A673 (cell line): ENCODE data around the gene CCDC57. TPM values are rescaled to one million over a fixed set of nuclear protein-coding genes. Genes with fewer than 3 reads are reported as not detected.

Experiments used
- BruUV-seq: library from RNA; stranded (reverse); fragments of 400-500 nt; replicated peaks from 2 replicates; lab custom pipeline; 2021; lab: Mats Ljungman, UMichigan
- CTCF ChIA-PET: fragments of 300-600 bp; sonication (Branson Sonifier 250); formaldehyde crosslinking; loops from one replicate; lab custom pipeline; 2022; ENCODE audit warnings: antibody characterized with exemption; lab: Charles Lee
- POLR2A ChIA-PET: fragments of 300-600 bp; sonication (Branson Sonifier 250); formaldehyde crosslinking; loops from one replicate; lab custom pipeline; 2022; ENCODE audit warnings: antibody characterized with exemption; ENCODE audit not compliant: low non-redundant PET; lab: Charles Lee
- DNase-seq: peaks from one replicate; pipeline ENCODE4 v3.0.0-alpha.2; 2015; ENCODE audit warnings: low spot score
- H3K27ac ChIP-seq: fragments of 200-600 bp; sonication (generic); 2 replicates; pipeline ENCODE4 v1.5.1; 2016; ENCODE audit warnings: mixed run types, low read depth, mild to moderate bottlenecking, mixed read lengths, antibody characterized with exemption, low read length; ENCODE audit not compliant: poor library complexity, severe bottlenecking
- H3K27me3 ChIP-seq: fragments of 200-600 bp; sonication (generic); replicated peaks from 2 replicates; pipeline ENCODE4 v1.6.1; 2017; ENCODE audit warnings: mixed run types, low read depth, mild to moderate bottlenecking, mixed read lengths, antibody characterized with exemption, low read length; ENCODE audit not compliant: insufficient read depth, poor library complexity
- H3K36me3 ChIP-seq: fragments of 200-600 bp; sonication (generic); 2 replicates; pipeline ENCODE4 v1.6.1; 2016; ENCODE audit warnings: mixed run types, mild to moderate bottlenecking, mixed read lengths, antibody characterized with exemption, low read length; ENCODE audit not compliant: insufficient read depth, poor library complexity, severe bottlenecking
- H3K4me1 ChIP-seq: fragments of 200-600 bp; sonication (generic); 2 replicates; pipeline ENCODE4 v1.6.1; 2017; ENCODE audit warnings: mixed run types, mild to moderate bottlenecking, mixed read lengths, antibody characterized with exemption, low read length; ENCODE audit not compliant: insufficient read depth, poor library complexity, severe bottlenecking
- H3K4me3 ChIP-seq: fragments of 200-600 bp; sonication (generic); 2 replicates; pipeline ENCODE4 v1.5.1; 2016; ENCODE audit warnings: low read depth, mixed run types, mild to moderate bottlenecking, mixed read lengths, low read length; ENCODE audit not compliant: poor library complexity, severe bottlenecking
- H3K9me3 ChIP-seq: fragments of 200-600 bp; sonication (generic); 2 replicates; pipeline ENCODE4 v1.6.1; 2016; ENCODE audit warnings: mixed run types, low read depth, mild to moderate bottlenecking, mixed read lengths, antibody characterized with exemption, low read length; ENCODE audit not compliant: poor library complexity, severe bottlenecking
- EZH2 ChIP-seq: fragments of 200-600 bp; sonication (generic); IDR thresholded peaks from 2 replicates; pipeline ENCODE4 v1.6.1; 2017; ENCODE audit warnings: borderline replicate concordance, low read depth, mild to moderate bottlenecking, mixed read lengths, antibody characterized with exemption, low read length; ENCODE audit not compliant: poor library complexity, severe bottlenecking
- intact Hi-C: fragments of 100-400 bp; cut with micrococcal nuclease; formaldehyde crosslinking; loops from one replicate; pipeline ENCODE4 v1.10.0; 2022; ENCODE audit not compliant: unreplicated experiment
- total RNA-seq: library from RNA; stranded (reverse); gene quantifications from 2 replicates; pipeline ENCODE4 v1.2.3, GENCODE V29; 2021
- TF ChIP-seq, protein P1 (sequence below): fragments of 300-800, 200-600 bp; sonication (generic); conservative IDR thresholded peaks from 2 replicates; pipeline ENCODE4 v1.5.1; 2017; ENCODE audit warnings: low read depth, mild to moderate bottlenecking, antibody characterized with exemption, low read length, moderate library complexity, mixed read lengths

CCDC57 gene
- total RNA-seq, 1 experiment from 2014 or later: 43.6 TPM

DNA sequence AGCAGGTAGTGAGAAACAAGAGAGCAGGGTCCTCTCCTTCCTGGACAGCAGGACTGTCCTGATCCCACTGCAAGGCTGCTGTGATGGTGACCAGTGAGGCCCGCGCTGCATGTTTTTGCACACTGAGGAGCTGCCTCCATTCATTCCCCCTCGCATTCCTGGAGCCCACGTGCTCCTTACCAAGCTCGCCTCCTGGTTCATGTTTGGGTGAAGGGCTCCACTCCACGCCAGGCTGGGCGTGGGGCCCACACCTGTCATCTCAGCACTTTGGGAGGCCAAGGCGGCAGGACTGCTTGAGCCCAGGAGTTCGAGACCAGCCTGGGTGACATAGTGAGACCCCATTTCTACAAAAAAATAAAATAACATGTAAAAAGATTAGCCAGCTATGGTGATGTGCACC, 99.2 kb downstream of the CCDC57 start:
- TF ChIP-seq, protein P1, sequence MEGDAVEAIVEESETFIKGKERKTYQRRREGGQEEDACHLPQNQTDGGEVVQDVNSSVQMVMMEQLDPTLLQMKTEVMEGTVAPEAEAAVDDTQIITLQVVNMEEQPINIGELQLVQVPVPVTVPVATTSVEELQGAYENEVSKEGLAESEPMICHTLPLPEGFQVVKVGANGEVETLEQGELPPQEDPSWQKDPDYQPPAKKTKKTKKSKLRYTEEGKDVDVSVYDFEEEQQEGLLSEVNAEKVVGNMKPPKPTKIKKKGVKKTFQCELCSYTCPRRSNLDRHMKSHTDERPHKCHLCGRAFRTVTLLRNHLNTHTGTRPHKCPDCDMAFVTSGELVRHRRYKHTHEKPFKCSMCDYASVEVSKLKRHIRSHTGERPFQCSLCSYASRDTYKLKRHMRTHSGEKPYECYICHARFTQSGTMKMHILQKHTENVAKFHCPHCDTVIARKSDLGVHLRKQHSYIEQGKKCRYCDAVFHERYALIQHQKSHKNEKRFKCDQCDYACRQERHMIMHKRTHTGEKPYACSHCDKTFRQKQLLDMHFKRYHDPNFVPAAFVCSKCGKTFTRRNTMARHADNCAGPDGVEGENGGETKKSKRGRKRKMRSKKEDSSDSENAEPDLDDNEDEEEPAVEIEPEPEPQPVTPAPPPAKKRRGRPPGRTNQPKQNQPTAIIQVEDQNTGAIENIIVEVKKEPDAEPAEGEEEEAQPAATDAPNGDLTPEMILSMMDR: no peak
- TF ChIP-seq EZH2: no peak
- no peak overlapping the region for H3K4me3 ChIP-seq
- CTCF ChIA-PET: no interaction called here
- H3K4me1 ChIP-seq: no peaks in the 10 kb centered on the region
- BruUV-seq: no TSS peak
- no peak for DNase-seq
- no peak overlapping the region for H3K27ac ChIP-seq
- no peaks in the 10 kb centered on the region for H3K9me3 ChIP-seq
- no peaks in the 10 kb centered on the region for H3K36me3 ChIP-seq
- POLR2A ChIA-PET: interaction anchor here (0.6 kb wide), 1 partner anchor 572 kb away, joined by 14 read pairs; no protein-coding TSS in a partner anchor
- intact Hi-C loops: no loop called here
- H3K27me3 ChIP-seq: no peaks in the 10 kb centered on the region

GRCh38 chr17:82112914-82113311, 99.7 kb downstream of the CCDC57 start:
- BruUV-seq: no TSS peak
- ChIA-PET POLR2A (interaction anchor here (0.6 kb wide), 1 partner anchor 571 kb away, joined by 14 read pairs; no protein-coding TSS in a partner anchor), CTCF (no interaction called here)

DNA sequence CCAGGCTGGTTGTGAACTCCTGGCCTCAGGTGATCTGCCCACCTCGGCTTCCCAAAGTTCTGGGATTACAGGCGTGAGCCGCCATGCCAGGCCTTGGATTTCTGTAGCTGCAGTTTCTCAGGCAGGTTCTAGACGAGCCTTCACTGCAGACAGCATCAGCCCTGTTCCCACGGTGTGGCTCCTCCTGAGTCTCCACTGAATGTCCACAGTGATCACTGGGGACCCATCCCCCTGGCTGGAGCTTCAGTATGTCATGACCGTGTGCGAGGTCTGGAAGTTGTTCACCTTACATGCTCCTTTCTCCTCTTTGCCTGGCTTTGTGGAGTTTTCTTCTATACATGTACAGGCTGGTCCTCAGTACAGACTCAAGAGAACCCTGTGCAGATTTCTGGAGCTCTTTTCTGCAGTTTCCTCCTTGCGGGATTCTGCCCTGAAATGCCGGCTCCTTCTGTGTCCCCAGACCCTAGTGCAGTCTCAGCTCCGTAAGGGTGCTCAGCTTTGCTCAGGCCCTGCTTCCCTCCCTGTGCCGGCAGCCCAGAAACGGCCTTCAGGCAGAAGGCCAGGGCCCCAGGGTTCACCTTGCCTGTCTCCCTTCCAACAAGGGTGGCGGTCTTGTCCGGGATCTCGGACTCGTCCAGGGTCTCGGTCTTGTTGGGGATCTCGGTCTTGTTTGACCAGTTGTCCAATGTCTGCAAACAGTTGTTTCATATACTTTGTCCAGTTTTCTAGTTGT, 100.3 kb downstream of the CCDC57 start:
- Histone ChIP-seq H3K4me1 (no peaks in the 10 kb centered on the region), H3K9me3 (no peaks in the 10 kb centered on the region), H3K36me3 (no peaks in the 10 kb centered on the region), H3K27me3 (no peaks in the 10 kb centered on the region), H3K4me3 (no peak overlapping the region), H3K27ac (no peak overlapping the region)
- TF ChIP-seq EZH2: no peak
- BruUV-seq: no TSS peak
- intact Hi-C loops: no loop called here
- no peak for DNase-seq
- POLR2A ChIA-PET: no interaction called here
- CTCF ChIA-PET: no interaction called here

More at GRCh38 chr17:82112914-82113311, 99.7 kb downstream of the CCDC57 start:
- no peak for DNase-seq
- H3K36me3 ChIP-seq: no peaks in the 10 kb centered on the region
- no peaks in the 10 kb centered on the region for H3K4me1 ChIP-seq
- no peak overlapping the region for H3K4me3 ChIP-seq
- intact Hi-C loops: no loop called here
- no peak overlapping the region for H3K27ac ChIP-seq
- no peaks in the 10 kb centered on the region for H3K27me3 ChIP-seq
- H3K9me3 ChIP-seq: no peaks in the 10 kb centered on the region
- no peak for TF ChIP-seq EZH2
- TF ChIP-seq, protein P1: no peak

DNA sequence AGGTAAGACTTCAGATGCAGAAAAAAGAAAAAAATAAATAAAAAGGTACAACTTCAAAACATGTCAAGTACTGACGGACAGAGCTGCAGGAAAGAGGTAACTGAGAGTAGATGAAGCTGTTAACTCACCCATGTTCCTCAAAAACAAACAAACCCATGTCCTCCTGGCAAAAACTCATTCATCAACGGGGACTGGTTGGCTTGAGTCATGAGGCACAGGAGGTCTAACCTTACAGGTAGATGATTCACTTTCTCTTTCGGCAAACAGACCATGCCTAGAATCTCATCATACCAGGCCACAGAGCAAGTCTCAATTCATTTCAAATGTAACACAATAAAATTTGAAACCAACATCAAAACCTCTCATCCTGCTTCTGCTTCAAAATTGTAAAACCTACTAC, 102.3 kb downstream of the CCDC57 start:
- Histone ChIP-seq H3K4me3 (no peak overlapping the region), H3K27ac (no peak overlapping the region), H3K27me3 (no peaks in the 10 kb centered on the region), H3K4me1 (peaks cover 19% of the 10 kb centered on the region), H3K36me3 (no peaks in the 10 kb centered on the region), H3K9me3 (no peaks in the 10 kb centered on the region)
- CTCF ChIA-PET: no interaction called here
- POLR2A ChIA-PET: no interaction called here
- TF ChIP-seq EZH2: no peak
- TF ChIP-seq, protein P1: no peak
- no peak for DNase-seq
- intact Hi-C loops: no loop called here
- no TSS peak for BruUV-seq
